Fibroblast of villous mesenchyme (primary cell): ENCODE measurements around the gene KLHL3. TPM values are rescaled to one million over a fixed set of nuclear protein-coding genes. Genes with fewer than 3 reads are reported as not detected.

Experiments used
- DNase-seq: peaks from one replicate; pipeline ENCODE4 v3.0.0-alpha.2; 2010; ENCODE audit warnings: low read depth
- H3K4me3 ChIP-seq: 2 replicates; pipeline ENCODE4 v1.5.1; 2011; ENCODE audit warnings: low read depth, mild to moderate bottlenecking, low read length
- total RNA-seq: library from RNA; depleted of rRNA; stranded (reverse); fragments of >200 nt; gene quantifications from 2 replicates; pipeline ENCODE4 v1.2.3, GENCODE V29; 2012
- TF ChIP-seq, protein P1 (sequence below): IDR thresholded peaks from 2 replicates; pipeline ENCODE4 v1.5.1; 2012; ENCODE audit warnings: low read depth, mild to moderate bottlenecking, low read length; ENCODE audit not compliant: insufficient read depth

Gene KLHL3
- total RNA-seq, 1 donor: 3.0 TPM

DNA sequence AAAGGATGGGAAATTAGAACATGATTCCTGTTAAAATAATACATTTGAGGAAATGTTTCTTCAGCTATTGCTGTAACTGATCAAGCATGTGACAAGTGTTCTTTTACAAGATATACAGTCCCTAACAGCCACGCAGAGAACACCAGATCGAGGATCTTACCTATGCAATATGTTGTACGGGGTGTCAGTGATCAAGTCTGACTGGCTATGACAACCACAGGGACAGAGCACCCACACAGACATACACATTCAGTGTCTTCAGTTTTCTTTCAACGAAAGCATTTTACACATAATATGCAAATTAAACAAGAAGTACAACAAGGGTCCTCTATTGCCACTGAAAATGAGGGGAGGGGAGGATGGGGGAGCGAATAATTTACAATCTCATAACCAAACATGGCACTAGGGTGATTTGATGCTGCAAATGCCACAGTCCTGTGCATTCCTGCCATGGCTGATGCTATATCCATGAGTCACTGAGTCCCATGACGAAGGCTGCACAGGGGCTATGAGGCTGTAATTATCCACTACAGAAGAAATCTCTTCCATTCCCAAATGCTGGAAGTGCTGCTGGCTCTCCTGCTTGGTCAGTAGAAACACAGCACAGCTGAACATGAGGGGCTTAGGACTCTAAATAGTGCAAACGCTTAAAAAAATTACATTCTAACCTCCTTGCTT is 118.2 kb downstream of the KLHL3 start:
- TF ChIP-seq, protein P1, sequence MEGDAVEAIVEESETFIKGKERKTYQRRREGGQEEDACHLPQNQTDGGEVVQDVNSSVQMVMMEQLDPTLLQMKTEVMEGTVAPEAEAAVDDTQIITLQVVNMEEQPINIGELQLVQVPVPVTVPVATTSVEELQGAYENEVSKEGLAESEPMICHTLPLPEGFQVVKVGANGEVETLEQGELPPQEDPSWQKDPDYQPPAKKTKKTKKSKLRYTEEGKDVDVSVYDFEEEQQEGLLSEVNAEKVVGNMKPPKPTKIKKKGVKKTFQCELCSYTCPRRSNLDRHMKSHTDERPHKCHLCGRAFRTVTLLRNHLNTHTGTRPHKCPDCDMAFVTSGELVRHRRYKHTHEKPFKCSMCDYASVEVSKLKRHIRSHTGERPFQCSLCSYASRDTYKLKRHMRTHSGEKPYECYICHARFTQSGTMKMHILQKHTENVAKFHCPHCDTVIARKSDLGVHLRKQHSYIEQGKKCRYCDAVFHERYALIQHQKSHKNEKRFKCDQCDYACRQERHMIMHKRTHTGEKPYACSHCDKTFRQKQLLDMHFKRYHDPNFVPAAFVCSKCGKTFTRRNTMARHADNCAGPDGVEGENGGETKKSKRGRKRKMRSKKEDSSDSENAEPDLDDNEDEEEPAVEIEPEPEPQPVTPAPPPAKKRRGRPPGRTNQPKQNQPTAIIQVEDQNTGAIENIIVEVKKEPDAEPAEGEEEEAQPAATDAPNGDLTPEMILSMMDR: no peak
- no peak for DNase-seq

DNA sequence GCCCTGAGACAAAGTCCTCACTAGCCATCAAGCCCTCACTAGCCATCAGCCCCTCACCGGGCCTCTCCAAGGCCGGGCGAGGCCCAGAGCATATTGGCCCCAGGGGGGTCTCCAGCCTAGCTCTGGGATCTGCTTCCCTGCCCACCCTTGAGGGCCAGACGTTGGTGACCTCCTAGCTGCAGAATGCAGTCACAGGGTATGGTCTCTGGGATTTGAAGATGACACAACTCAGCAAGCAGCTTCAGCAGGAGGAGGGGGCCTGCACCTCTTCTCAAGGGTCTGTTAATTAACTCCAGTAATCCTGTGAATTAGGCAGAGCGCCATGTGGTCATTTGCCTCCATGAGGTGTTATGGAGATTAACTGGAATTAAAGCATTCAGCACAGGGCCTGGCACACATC is 119.8 kb downstream of the KLHL3 start:
- DNase-seq: no peak
- no peak overlapping the region for H3K4me3 ChIP-seq
- TF ChIP-seq, protein P1: no peak

More for the DNA sequence above, 118.2 kb downstream of the KLHL3 start:
- no peak overlapping the region for H3K4me3 ChIP-seq

DNA sequence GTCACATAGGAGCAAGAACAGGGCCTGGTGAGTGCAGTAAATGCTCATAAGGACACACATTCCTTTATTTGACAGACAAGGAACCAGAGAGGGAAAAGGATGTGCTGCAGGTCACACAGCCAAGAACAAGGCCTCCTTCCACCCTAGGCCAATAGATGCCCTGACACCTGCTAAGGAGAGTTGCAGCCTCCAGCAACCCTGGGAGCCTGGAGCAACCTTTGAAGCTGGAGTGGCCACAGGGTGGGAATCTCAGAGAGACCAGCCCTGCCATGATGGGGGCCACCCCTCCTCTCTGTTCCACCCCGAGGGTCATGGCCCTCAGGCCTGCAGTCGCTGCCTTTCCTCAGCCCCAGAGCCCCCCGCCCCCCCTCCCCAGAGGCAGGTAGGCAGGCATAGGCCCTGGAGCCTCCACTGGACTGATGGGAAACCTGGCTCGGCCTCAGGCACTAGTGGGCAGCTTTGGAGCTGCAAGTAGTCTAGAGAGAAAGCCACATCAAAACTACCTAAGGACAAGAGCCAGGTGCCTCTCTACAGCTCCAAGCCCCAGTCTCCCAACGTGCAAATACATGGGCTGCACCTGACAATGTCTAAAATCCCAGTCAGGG is 120.6 kb downstream of the KLHL3 start:
- DNase-seq: no peak
- no peak overlapping the region for H3K4me3 ChIP-seq
- TF ChIP-seq, protein P1: no peak

DNA sequence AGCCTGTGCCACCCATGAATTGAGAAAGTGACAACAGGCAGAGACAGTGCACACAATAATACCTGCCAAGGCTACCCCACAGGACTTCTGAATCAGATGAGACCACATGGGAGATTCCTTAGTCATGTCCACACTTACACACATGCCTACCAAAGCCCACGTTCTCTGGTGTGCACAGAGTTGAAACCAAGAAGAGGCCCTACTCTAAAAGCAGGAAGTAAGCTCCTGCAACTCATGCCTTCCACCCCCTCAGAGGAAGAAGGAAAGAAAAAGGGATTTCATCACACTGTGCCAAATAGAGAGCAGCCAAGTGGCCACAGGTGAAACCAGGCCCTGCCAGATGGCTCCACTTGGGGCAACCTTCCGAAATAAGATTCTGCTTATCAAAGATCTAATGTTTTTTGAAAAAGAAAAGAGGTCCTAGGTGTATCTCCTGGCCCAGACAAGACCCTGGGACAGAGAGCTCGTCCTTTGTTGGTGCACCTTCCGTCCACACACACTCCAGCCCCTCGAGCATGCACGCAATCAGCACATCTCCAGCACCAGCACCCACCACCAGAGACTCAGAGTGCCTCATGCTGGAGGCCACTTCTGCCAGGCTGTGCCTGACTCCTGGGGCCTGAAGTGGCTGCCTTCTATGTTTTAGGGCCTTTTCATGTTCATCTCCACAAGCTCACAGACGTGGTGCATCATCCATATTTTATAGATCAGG is 122.2 kb downstream of the KLHL3 start:
- DNase-seq: no peak
- TF ChIP-seq, protein P1: no peak
- no peak overlapping the region for H3K4me3 ChIP-seq

DNA sequence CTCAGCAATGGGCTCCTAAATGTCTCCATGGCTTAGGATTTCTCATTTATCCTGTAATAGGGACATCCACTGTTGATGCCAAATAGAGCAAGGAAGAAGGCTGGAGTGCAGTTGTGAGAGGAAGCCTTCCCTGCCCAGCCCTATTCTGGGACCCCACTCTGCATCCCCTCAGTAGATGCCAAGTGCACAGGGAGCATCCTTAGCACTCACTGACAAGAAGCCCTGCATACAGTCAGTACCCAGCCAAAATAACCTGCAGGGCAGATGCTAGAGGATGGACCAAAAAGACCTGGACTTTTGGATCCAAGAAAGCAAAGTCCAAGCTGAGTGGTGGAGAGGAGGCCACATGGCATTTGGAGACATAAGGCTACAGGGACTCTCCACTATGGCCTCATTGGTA is 123.3 kb downstream of the KLHL3 start:
- DNase-seq: no peak
- TF ChIP-seq, protein P1: no peak
- no peak overlapping the region for H3K4me3 ChIP-seq

DNA sequence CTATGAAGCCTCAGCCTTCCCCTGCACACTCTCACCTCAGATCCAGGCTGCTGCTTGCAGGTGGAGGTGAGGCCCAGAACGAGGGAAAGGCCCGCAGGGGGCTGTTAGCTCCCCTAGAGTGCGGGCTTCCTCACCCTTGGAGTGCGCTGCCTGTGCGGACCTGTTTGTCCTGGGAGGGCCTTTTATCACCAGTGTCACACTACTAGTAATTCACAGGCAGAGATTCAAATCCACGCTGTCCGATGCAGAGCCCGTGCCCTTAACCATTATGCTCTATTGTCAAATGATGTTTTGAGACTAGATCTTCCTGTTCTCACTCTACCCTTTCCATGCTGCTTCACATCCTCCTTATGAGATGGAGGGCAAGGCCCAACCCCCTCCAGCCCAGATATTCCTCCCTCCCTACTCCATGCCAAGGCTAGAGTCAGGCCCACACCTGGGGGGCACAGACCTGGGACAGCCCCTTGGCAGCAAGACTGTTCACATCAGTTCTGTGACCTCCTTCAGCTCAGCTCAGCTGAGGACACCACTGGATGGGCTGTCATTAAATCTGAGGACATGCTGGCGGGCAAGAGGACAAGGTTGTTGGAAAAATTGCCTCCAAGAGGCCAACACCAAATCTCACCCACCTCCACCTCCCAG is 124.0 kb downstream of the KLHL3 start:
- H3K4me3 ChIP-seq: no peak overlapping the region
- DNase-seq: no peak
- TF ChIP-seq, protein P1: no peak
